Right lobe of liver (tissue), 4 donors: Measurements from ENCODE around the gene FBXW10B.
"Not testable (repeated sequence)": the region's sequence is repeated elsewhere in the genome, so short reads cannot be mapped to it uniquely, and the experiment has no call there.

Experiments used
- CTCF ChIP-seq, 4 donors: fragments of 200-600 bp in 3 of 4; fragments of 450-650 bp in 1 of 4; IDR thresholded peaks; one replicate each; pipeline versions ENCODE4 v1.5.1 to v1.8.0; 2016 to 2022; ENCODE audit warnings: antibody characterized with exemption in 4 of 4, mild to moderate bottlenecking in 2 of 4
- POLR2A ChIP-seq: fragments of 450-650 bp; IDR thresholded peaks from one replicate; pipeline ENCODE4 v1.6.1; 2017; ENCODE audit warnings: antibody characterized with exemption, mild to moderate bottlenecking
- donor health status: DM: no; HTN: no; CAD: no.
- donor health status: DM: no; HTN: no; CAD: no.
- donor health status: DM: no; HTN: yes; CAD: no.

GRCh38 chr17:15615850-15616249 lies 3.7 kb downstream of the FBXW10B start:
- not testable (repeated sequence) for TF ChIP-seq CTCF (IDR thresholded peaks at IDR 0.05); POLR2A
